ENCODE data around the gene USP13.

DNA sequence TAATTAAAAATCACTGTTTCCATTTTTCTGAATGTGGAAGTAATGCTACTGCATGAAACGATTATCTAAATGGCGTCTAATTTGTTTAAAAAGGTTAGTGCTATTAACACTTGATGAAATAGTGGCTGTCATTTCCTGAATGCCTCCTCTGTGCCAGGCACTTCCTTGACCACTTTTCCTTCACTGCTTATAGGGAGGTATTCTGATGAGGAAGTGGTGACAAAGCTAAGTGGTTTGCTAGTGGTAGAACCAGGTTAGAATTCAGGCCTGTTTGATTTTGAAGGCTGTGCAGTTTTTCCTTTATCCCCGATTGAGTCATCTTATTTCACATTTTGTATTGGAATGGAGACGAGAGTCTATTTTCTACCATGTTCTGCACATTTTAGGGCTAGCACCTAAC is 119.0 kb downstream of the USP13 start:
- no peak for TF ChIP-seq CTCF (IDR thresholded peaks at IDR 0.05)
- TF ChIP-seq POLR2A (IDR thresholded peaks at IDR 0.05): no peak
- TF ChIP-seq POLR2AphosphoS5 (IDR thresholded peaks at IDR 0.05): no peak
- no peak for TF ChIP-seq EP300 (IDR thresholded peaks at IDR 0.05)
